Uterus (tissue), 4 donors: ENCODE results near the gene SYT13. TPM values are rescaled to one million over a fixed set of nuclear protein-coding genes. Genes with fewer than 3 reads are reported as not detected.

Source experiments
- DNase-seq, 2 donors: peaks; one replicate each; pipeline ENCODE4 v3.0.0-alpha.2; 2019 to 2020
- H3K27ac ChIP-seq, 2 donors: fragments of 200-600 bp; sonication (generic); 1 replicate in 1 of 2; 2 replicates in 1 of 2; pipeline ENCODE4 v1.5.1; 2016 to 2018
- H3K27me3 ChIP-seq, 2 donors: fragments of 200-600 bp; sonication (generic); one replicate each; pipeline ENCODE4 v1.5.1; 2018 to 2019; ENCODE audit warnings: control low read depth in 1 of 2
- H3K36me3 ChIP-seq, 2 donors: fragments of 200-600 bp; sonication (generic); one replicate each; pipeline ENCODE4 v1.5.1; 2019; ENCODE audit warnings: control low read depth in 1 of 2
- H3K4me1 ChIP-seq, 2 donors: fragments of 200-600 bp; sonication (generic); one replicate each; pipeline ENCODE4 v1.5.1; 2018 to 2019; ENCODE audit warnings: control low read depth in 1 of 2
- H3K4me3 ChIP-seq, 2 donors: fragments of 200-600 bp; sonication (generic); 1 replicate in 1 of 2; 2 replicates in 1 of 2; pipeline ENCODE4 v1.5.1; 2018 to 2019; ENCODE audit warnings: mild to moderate bottlenecking in 1 of 2
- H3K9me3 ChIP-seq, 2 donors: fragments of 200-600 bp; sonication (generic); one replicate each; pipeline ENCODE4 v1.5.1; 2019; ENCODE audit warnings: control low read depth in 1 of 2
- CTCF ChIP-seq, 4 experiments: fragments of 200-600 bp in 2 of 4; fragments of 450-650 bp in 2 of 4; sonication (generic) in 2 of 4; IDR thresholded peaks; one replicate each; pipeline ENCODE4 v1.5.1; 2016 to 2019; ENCODE audit warnings: antibody characterized with exemption in 4 of 4, mild to moderate bottlenecking in 2 of 4, moderate library complexity in 1 of 4
- POLR2A ChIP-seq, 2 donors: fragments of 450-650 bp; IDR thresholded peaks; one replicate each; pipeline ENCODE4 v1.6.1; 2016; ENCODE audit warnings: antibody characterized with exemption in 2 of 2, mild to moderate bottlenecking in 1 of 2, moderate library complexity in 1 of 2
- intact Hi-C: fragments of 100-400 bp; cut with DNase I; formaldehyde crosslinking; loops from one replicate; pipeline ENCODE4 v1.15.1; 2023; ENCODE audit warnings: low total_unique reads
- total RNA-seq, 4 donors: library from RNA; depleted of rRNA in 3 of 4; stranded (reverse); fragments of >200 nt in 3 of 4; gene quantifications; one replicate each; pipeline versions ENCODE4 v1.1.0 to v1.2.4, GENCODE V29; 2014 to 2023
- donor health status: DM: yes; HTN: yes; CAD: no.

Gene SYT13
- total RNA-seq, 4 donors from 2014 or later = 4.9 TPM; not detected in 3

GRCh38 chr11:45319077-45319476 is 32.9 kb upstream of the SYT13 start:
- Histone ChIP-seq H3K9me3 (no peaks in the 10 kb centered on the region), H3K36me3 (no peaks in the 10 kb centered on the region), H3K4me3 (no peak overlapping the region), H3K4me1 (no peaks in the 10 kb centered on the region), H3K27me3 (no peaks in the 10 kb centered on the region), H3K27ac (no peak overlapping the region)
- no peak for DNase-seq
- intact Hi-C loops = no loop called here
- TF ChIP-seq CTCF (IDR thresholded peaks at IDR 0.05) (no peak), POLR2A (IDR thresholded peaks at IDR 0.05) (no peak)

DNA sequence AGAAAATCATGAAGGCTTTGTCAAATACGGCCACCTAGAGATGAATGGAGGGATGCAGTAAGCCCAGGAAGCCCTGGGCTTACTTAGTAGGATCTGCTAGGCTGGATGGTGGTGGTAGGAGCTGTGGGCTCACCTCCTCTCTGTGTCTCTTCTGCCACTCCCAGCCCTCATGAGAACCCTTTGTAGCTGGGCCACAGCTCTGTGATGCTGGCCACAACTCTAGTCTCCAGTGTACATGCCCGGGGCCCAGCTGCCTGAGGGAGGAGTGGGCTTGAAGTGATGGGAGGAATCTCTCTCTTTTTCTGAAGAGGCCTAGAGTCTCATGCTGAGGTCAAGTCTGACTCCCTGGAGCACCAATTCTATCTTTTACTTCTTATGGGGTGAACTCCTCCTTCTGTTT is 32.4 kb upstream of the SYT13 start:
- no peak for TF ChIP-seq CTCF (IDR thresholded peaks at IDR 0.05)
- no peak for TF ChIP-seq POLR2A (IDR thresholded peaks at IDR 0.05)
- intact Hi-C loops = no loop called here
- no peaks in the 10 kb centered on the region for H3K4me1 ChIP-seq
- H3K27me3 ChIP-seq = no peaks in the 10 kb centered on the region
- DNase-seq = no peak
- H3K9me3 ChIP-seq = no peaks in the 10 kb centered on the region
- H3K4me3 ChIP-seq = no peak overlapping the region
- no peak overlapping the region for H3K27ac ChIP-seq
- H3K36me3 ChIP-seq = no peaks in the 10 kb centered on the region

DNA sequence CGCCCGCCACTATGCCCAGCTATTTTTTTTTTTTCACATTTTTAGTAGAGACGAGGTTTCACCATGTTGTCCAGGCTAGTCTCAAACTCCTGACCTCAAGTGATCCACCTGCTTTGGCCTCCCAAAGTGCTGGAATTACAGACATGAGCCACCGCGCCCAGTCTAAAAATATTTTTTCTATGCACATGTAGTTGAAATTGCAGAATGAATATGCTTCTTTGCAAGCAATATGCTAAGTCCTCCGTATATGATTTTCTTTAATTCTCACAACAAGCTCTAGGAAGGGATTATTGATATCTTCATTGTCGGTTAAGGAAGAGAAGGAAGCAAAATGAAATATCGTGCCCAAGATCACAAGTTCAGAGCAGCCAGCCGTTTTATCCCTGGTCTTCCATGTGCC is 30.1 kb upstream of the SYT13 start:
- Histone ChIP-seq H3K9me3 (no peaks in the 10 kb centered on the region), H3K4me3 (no peak overlapping the region), H3K27ac (no peak overlapping the region), H3K4me1 (no peaks in the 10 kb centered on the region), H3K36me3 (no peaks in the 10 kb centered on the region), H3K27me3 (no peaks in the 10 kb centered on the region)
- TF ChIP-seq POLR2A (IDR thresholded peaks at IDR 0.05) (no peak), CTCF (IDR thresholded peaks at IDR 0.05) (no peak)
- intact Hi-C loops = no loop called here
- DNase-seq = no peak

- no peak overlapping the region for H3K4me3 ChIP-seq
- TF ChIP-seq POLR2A (IDR thresholded peaks at IDR 0.05) (no peak), CTCF (IDR thresholded peaks at IDR 0.05) (no peak)
- H3K27ac ChIP-seq = no peak overlapping the region
- no peaks in the 10 kb centered on the region for H3K36me3 ChIP-seq
- H3K4me1 ChIP-seq = no peaks in the 10 kb centered on the region
- no peak for DNase-seq
- intact Hi-C loops = no loop called here
- no peaks in the 10 kb centered on the region for H3K9me3 ChIP-seq
- no peaks in the 10 kb centered on the region for H3K27me3 ChIP-seq
Measured at GRCh38 chr11:45314900-45315299, 28.8 kb upstream of the SYT13 start.

DNA sequence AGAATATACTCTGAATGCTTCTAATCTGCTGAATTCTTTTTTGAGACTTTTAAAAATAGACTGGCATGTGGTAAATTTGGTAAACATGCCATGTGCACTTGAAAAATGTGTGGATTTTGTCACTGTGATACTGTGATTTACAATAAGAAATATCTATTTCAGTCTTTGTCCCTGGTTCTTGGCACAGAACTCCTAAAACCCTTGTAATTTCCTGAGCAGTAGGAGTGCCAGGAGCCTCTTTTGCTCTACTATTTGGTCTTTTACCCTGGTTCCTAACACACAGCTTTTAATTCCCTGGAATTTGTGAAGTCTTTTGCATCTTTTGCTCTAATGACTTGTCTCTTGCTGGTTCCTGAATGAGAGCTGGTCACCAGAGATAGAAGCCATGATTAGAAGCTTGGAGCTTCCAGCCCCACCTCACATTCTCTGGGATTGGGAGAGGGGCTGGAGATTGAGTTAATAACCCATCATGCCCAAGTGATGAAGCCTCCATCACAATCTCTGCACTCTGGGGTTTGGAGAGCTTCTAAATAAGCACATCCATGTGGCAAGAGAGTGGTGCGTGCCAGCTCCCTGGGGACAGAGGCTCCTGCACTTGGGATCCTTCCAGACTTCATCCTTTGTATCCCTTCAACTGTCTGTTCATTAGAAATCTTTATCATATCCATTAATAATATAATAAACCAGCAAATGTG is 27.2 kb upstream of the SYT13 start:
- Histone ChIP-seq H3K4me3 (no peak overlapping the region), H3K27ac (no peak overlapping the region), H3K27me3 (no peaks in the 10 kb centered on the region), H3K9me3 (no peaks in the 10 kb centered on the region), H3K4me1 (no peaks in the 10 kb centered on the region), H3K36me3 (no peaks in the 10 kb centered on the region)
- intact Hi-C loops = no loop called here
- TF ChIP-seq POLR2A (IDR thresholded peaks at IDR 0.05) (no peak), CTCF (IDR thresholded peaks at IDR 0.05) (no peak)
- no peak for DNase-seq
